ENCODE results near the gene SEMA5B.

SEMA5B gene

DNA sequence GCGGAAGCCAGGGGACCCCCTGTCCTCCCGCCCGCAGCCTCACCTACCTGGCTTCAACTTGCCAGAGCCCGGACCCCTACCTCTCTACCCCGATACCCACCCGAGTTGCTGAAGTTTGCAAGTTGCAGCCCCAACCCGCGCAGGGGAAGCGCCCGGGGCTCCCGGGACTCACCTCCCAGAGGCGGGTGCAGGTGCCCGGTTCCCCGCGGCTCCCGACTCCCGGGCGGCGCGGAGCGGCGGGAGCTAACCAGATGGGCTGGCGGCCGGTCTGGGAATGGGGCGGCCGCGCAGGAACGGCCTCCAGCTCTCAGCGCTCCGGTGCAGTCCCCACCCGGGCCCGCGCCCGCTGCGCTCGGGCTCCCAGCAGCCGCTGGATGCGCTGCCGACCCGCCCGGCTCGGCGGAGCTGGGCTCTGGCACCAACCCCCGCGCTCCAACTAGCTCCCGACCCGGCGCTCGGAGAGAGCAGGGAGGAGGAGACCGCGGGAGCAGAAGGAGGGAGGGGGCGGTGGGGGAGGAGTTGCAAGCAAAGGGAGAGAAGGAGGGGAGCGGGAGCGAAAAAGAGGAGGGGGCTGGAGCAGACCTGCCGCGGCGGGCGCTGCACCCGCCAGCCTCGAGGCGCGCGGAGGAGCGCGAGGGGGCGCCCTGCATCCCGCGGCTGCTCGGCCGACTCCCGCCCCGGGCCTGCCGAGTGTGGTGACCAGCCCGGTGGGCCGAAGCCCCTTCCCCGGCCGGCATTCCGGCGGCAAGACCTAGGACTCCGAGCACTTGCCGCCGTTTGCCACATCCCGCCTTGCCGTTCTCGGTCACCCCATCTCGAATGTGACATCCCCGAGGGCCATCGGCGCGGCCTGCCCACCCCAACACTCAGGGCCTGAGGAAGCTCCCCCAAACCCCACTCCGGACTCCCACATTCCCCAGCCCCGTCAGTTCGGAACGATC, at the start of gene SEMA5B:
TSS of gene SEMA5B (minus strand) at position 472 of the 941 bp plus-strand sequence. CDS start 66,500 bp downstream, outside the sequence.
- DNase-seq = peak; percentile 43

DNA sequence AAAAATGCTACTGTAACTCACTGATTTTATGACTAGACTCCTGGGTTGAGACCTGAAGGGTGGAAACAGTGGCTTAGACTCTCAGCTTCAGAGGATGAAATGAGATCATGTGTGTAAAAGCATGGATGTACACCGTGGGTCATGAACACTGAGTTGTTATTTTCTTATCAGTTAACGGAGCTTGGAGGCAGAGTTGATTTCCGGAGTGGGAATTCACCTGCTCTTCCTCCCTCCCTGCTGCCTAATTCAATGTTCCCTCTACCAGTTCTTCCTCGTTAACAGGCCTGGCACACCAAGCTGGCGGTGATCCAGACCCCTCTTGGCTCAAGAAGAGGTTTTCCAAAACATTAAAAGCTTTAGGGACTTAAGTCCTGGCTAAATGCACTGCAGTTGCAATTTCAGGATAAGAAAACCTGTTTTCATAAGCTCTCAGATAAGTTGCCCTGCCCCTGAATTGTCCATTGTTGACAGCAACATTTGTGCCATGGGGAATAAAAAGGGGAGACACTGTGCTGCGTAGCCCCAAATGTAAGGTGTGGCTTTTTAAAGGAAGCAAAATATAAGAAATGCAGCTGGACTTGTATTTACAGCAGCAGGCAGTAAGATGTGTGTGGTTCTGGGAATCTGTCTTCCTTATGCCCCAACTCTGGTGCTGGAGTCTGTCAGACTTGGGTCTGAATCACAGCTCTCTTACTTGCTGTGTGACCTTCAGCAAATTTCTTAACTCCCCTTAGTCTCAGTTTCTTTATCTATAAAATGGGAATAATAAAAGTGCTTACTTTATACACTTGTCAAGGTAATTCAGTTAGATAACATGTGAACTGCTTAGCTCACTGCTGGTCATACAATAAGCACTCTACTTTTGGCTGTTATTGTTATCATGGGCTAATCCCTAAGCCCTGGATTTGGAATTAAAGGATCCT, 49.2 kb upstream of the SEMA5B start:
- peak; percentile 61 for DNase-seq

DNA sequence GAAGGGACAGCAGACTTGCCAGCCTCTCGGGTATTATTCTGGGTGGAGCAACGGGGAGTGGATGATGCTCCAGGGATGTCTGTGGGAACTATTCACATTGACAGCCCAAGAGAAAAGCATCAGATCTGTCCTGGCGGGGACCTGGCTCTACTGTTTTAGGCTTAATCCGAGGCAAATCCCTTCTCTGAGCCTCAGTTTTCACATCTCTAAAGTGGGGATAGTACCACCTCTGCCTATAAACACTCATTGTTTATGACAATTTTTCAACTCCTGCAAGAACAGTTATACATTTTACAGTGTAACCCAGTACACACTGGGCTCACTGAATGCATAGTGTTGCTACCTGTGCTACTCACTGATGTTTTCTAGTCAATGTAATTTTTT, 48.5 kb upstream of the SEMA5B start:
- no peak for DNase-seq

- no peak for DNase-seq
Measured at GRCh38 chr3:123075359-123075758, 47.8 kb upstream of the SEMA5B start.

DNA sequence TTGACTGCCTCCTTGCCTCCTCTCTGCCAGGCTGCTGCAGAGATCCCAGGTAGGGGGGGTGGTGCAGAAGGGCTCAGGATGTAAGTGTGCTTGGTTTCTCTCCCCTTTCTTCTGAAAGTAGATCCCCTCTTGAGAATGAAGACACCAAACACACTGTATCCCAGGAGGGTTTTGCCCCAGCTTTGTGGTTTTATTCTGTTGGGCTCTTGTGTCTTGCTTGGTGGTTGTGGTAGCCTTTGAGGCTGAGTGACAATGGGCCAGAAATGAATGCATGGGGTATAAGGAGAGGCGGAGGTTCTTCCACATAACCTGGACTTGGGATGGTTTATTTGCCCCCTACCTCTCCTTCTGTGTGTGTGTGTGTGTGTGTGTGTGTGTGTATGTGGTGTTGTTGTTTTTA, 45.0 kb upstream of the SEMA5B start:
- DNase-seq = no peak

GRCh38 chr3:123072152-123072551, 44.6 kb upstream of the SEMA5B start:
- no peak for DNase-seq

DNA sequence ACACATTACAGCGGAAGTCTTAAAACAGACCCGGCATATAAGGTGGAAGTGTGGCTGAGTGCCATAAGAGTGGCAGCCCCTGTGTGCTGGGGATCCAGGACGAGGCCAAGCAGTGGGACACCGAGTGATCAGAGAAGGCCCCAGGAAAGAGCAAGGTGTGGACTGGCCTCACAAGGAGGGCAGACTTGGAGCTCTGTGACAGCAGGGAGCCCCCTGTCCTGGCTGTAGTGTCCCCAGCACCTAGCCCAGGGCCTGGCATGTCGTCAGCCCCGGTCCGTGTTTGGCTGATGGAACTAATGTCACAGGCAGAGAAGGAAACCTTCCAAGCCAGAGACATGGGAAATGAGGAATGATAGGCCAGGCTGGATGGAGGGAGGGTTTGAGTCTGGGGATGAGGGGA, 44.0 kb upstream of the SEMA5B start:
- no peak for DNase-seq

- DNase-seq = no peak
Measured at GRCh38 chr3:123071146-123071545, 43.6 kb upstream of the SEMA5B start.

DNA sequence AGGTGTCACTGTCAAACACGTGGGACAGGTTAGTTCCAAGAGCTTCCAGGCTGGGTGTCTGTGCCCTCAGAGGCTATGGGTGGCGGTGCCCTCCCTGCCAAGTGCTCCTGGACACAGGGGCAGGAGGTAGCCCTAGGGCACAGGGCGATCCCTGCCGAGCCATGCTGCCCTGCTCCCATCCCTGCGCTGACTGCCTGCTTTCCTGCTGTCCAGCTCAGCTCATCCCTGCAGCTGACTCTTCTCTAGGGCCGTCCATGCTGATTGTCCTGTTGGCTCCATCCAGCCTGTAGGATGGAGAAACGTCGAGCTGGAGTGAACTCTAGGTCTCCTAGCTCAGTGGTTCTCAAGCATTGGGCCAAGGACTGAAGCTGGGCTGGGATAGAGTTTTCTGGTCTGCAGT, 42.9 kb upstream of the SEMA5B start:
- no peak for DNase-seq

DNA sequence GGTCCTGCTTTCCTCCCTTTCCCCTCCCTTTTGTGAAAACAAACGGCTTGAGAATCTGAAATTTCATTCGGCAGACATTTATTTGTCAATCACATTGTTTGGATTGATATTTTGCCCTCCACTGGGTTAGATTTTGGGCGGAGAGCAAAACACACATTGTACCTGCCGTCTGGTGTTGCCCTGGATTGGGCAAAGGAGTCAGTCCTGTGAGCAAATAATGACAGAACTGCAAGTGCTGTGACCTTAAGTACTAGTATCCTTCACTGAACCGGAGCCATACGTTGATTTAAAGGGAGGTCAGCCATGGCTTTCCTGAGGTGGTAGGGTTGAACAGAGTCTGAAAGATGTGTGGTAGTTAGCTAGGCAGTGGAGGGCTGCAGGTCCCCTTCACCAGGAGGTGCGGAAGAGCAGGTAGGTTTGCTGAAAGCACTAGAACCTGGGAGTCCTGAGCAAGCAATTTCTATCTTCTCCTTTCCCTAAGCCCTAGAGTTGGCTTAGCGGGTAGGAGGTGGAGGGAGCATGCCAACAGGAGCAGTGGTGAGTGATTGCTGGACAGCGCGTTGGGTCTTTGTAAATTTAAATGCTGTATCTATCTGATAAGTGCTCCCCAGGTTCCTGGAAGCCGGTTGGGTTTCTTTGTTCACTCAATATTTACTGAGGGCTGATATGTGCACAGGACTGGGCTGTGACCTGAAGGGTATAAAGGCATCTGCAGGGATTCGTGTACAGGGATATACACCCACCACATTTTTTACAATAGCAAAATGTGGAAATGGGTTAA, 41.2 kb upstream of the SEMA5B start:
- no peak for DNase-seq

GRCh38 chr3:123067689-123068600, 40.4 kb upstream of the SEMA5B start:
- no peak for DNase-seq

GRCh38 chr3:123066896-123067688, 39.5 kb upstream of the SEMA5B start, which contains the start of gene PDIA5:
Gene PDIA5, plus strand, starts transcription at chr3:123067025. Its CDS starts 140 bp downstream, at chr3:123067165.
- DNase-seq = peak; percentile 85

DNA sequence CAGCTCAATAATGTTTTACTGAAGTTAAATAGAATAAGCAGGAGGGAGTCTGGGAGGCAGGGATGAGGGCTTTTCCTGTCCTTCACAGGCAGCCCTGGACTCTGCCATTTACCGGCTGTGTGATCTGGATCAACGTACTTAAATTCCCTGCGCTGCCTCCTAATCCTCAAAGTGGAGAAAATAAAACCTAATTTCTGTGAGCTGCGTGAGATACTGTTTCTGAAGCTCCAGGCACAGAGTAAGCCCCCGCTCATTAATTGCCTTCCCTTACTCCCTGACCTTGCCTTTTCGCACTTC, 39.0 kb upstream of the SEMA5B start:
- DNase-seq = no peak

- DNase-seq = no peak
Measured at GRCh38 chr3:123064914-123065313, 37.4 kb upstream of the SEMA5B start.

- no peak for DNase-seq
Measured at GRCh38 chr3:123064506-123064905, 36.9 kb upstream of the SEMA5B start.

DNA sequence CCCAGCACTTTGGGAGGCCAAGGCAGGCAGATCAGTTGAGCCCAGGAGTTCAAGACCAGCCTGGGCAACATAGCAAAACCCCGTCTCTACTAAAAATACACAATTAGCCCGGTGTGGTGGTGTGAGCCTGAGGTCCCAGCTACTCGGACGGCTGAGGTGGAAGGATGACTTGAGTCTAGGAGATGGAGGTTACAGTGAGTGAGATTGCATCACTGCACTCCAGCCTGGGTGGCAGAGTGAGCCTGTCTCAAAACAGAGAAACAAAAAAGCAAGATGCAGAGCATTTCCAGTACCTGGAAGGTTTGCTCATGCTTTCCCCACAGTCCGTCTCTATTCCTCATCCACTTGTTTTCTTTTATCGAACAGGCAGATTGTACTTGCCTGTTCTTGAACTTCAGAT, 35.5 kb upstream of the SEMA5B start:
- no peak for DNase-seq

- no peak for DNase-seq
Measured at GRCh38 chr3:123061856-123062255, 34.3 kb upstream of the SEMA5B start.

GRCh38 chr3:123060054-123060453, 32.5 kb upstream of the SEMA5B start:
- DNase-seq = no peak

- DNase-seq = no peak
Measured at GRCh38 chr3:123058505-123058904, 30.9 kb upstream of the SEMA5B start.

- no peak for DNase-seq
Measured at GRCh38 chr3:123055352-123055751, 27.8 kb upstream of the SEMA5B start.

DNA sequence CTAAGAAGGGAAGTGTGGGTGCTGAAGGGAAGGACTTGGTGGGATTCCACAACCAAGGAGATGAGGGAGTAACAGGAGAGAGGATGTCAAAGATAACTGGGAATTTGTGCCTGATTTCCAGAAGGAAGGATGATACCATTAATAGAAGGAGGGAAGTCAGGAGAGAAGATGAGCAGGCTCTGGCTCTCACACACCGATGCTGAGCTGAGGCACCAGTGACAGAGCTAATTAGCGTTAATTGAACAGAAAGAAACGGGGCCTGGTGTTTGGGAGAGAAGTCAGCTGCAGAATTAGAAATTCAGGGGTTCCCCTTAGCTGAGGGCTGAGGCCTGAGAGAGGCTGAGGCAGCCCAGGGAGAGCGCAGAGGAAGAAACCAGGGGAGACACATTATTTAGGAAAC, 27.4 kb upstream of the SEMA5B start:
- no peak for DNase-seq
